Measurements from ENCODE around the gene ZNF3. TPM values are rescaled to one million over a fixed set of nuclear protein-coding genes. Genes with fewer than 3 reads are reported as not detected.

ZNF3 gene
- polyA plus RNA-seq, 1 donor (not counting 4 experiments of a cell fraction or from before 2014, with no cell fraction given) = 16.8 TPM

GRCh38 chr7:100093054-100093453, 11.5 kb upstream of the ZNF3 start:
- DNase-seq (ENCODE audit: low read depth, low spot score) (no peak), FAIRE-seq (no peak)
- peaks cover 12% of the 10 kb centered on the region for H3K4me1 ChIP-seq (ENCODE audit: control insufficient read depth, extremely low read depth, insufficient read depth, low read length)
- H3K27me3 ChIP-seq (ENCODE audit: control insufficient read depth, extremely low read depth, insufficient read depth, low read length) = no peaks in the 10 kb centered on the region
- TF ChIP-seq CTCF (optimal IDR thresholded peaks at IDR 0.05 in 1 of 3, IDR thresholded peaks at IDR 0.05 in 1 of 3, conservative IDR thresholded peaks at IDR 0.05 in 1 of 3; ENCODE audit: extremely low read depth in 1 of 3, insufficient read depth in 2 of 3, low read length in 3 of 3) = no peak
- no peak for TF ChIP-seq EZH2 (IDR thresholded peaks at IDR 0.05; ENCODE audit: low read length)
- H2AFZ ChIP-seq (ENCODE audit: control insufficient read depth, low read length) = no peak overlapping the region
- H3K79me2 ChIP-seq (ENCODE audit: control insufficient read depth, insufficient read depth, low read length) = peaks cover 24% of the 10 kb centered on the region
- no peak overlapping the region for H3K27ac ChIP-seq (ENCODE audit: control insufficient read depth, insufficient read depth, low read length)
- no peaks in the 10 kb centered on the region for H3K9me1 ChIP-seq (ENCODE audit: control insufficient read depth, extremely low read depth, insufficient read depth, low read length)
- H3K9ac ChIP-seq (ENCODE audit: control insufficient read depth, extremely low read depth, insufficient read depth, low read length) = no peak overlapping the region
- no peaks in the 10 kb centered on the region for H3K9me3 ChIP-seq (ENCODE audit: control insufficient read depth, low read depth, low read length)
- peaks cover 6% of the 10 kb centered on the region for H4K20me1 ChIP-seq (ENCODE audit: control insufficient read depth, extremely low read depth, insufficient read depth, low read length)
- dilution Hi-C loops (cut with MboI; ENCODE audit: extremely low pct_ligation_motif_present, low sequenced_read_pairs) = no loop called here
- H3K36me3 ChIP-seq (ENCODE audit: control insufficient read depth in 2 of 2, extremely low read depth in 1 of 2, insufficient read depth in 2 of 2, low read length in 2 of 2) = peaks cover 48 to 62% of the 10 kb centered on the region in 2 experiments
- no peak overlapping the region for H3K4me2 ChIP-seq (ENCODE audit: control insufficient read depth, extremely low read depth, insufficient read depth, low read depth, low read length)
- H3K4me3 ChIP-seq (ENCODE audit: control insufficient read depth in 2 of 3, extremely low read depth in 1 of 3, insufficient read depth in 2 of 3, low read depth in 1 of 3, low read length in 3 of 3) = no peak overlapping the region

- DNase-seq (ENCODE audit: low read depth, low spot score) = no peak
- dilution Hi-C loops (cut with MboI; ENCODE audit: extremely low pct_ligation_motif_present, low sequenced_read_pairs) = no loop called here
These were observed 10.1 kb upstream of the ZNF3 start for GRCh38 chr7:100091411-100092181.

More at GRCh38 chr7:100091411-100092181, 10.1 kb upstream of the ZNF3 start:
- Histone ChIP-seq H3K27me3 (ENCODE audit: control insufficient read depth, extremely low read depth, insufficient read depth, low read length) (no peaks in the 10 kb centered on the region), H3K36me3 (ENCODE audit: control insufficient read depth in 2 of 2, extremely low read depth in 1 of 2, insufficient read depth in 2 of 2, low read length in 2 of 2) (peaks cover 37 to 50% of the 10 kb centered on the region in 2 experiments), H3K4me2 (ENCODE audit: control insufficient read depth, extremely low read depth, insufficient read depth, low read depth, low read length) (no peak overlapping the region), H3K9ac (ENCODE audit: control insufficient read depth, extremely low read depth, insufficient read depth, low read length) (no peak overlapping the region), H3K9me1 (ENCODE audit: control insufficient read depth, extremely low read depth, insufficient read depth, low read length) (no peaks in the 10 kb centered on the region), H2AFZ (ENCODE audit: control insufficient read depth, low read length) (no peak overlapping the region), H3K79me2 (ENCODE audit: control insufficient read depth, insufficient read depth, low read length) (peaks cover 19% of the 10 kb centered on the region), H3K4me1 (ENCODE audit: control insufficient read depth, extremely low read depth, insufficient read depth, low read length) (peaks cover 27% of the 10 kb centered on the region), H4K20me1 (ENCODE audit: control insufficient read depth, extremely low read depth, insufficient read depth, low read length) (no peaks in the 10 kb centered on the region), H3K27ac (ENCODE audit: control insufficient read depth, insufficient read depth, low read length) (no peak overlapping the region), H3K4me3 (ENCODE audit: control insufficient read depth in 2 of 3, extremely low read depth in 1 of 3, insufficient read depth in 2 of 3, low read depth in 1 of 3, low read length in 3 of 3) (no peak overlapping the region), H3K9me3 (ENCODE audit: control insufficient read depth, low read depth, low read length) (no peaks in the 10 kb centered on the region)
- FAIRE-seq = no peak
- TF ChIP-seq CTCF (optimal IDR thresholded peaks at IDR 0.05 in 1 of 3, IDR thresholded peaks at IDR 0.05 in 1 of 3, conservative IDR thresholded peaks at IDR 0.05 in 1 of 3; ENCODE audit: extremely low read depth in 1 of 3, insufficient read depth in 2 of 3, low read length in 3 of 3) (no peak), EZH2 (IDR thresholded peaks at IDR 0.05; ENCODE audit: low read length) (no peak)

All from keratinocyte (primary cell).